HTR-8/SVneo (cell line): ENCODE data around the gene HNRNPH3.

Experiments used
- DNase-seq: peaks from one replicate; pipeline ENCODE4 v3.0.0; 2011; ENCODE audit warnings: low spot score, mixed read lengths; ENCODE audit not compliant: insufficient read length
- FAIRE-seq: peaks from 2 replicates; lab custom pipeline; 2011; peaks lifted over from hg19 to GRCh38; lab: Jason Lieb, UNC

Gene HNRNPH3

DNA sequence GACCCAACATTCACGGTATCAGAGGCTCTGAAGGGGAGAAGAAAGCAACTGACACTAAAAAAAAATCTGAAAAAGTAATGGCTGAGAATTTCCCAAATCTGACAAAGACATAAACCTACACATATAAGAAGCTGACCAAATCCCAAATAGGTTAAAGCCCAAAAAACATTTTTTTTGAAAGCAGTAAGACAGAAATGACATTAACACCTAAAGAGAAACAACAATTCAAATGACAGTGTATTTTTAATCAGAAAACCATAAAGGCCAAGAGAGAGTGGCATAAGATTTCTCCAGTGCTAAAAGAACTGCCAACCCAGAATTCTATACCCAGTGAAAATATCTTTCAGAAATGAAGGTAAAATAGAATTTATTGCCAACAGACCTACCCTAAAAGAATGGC lies 39.7 kb downstream of the HNRNPH3 start:
- FAIRE-seq, result no peak
- no peak for DNase-seq

DNA sequence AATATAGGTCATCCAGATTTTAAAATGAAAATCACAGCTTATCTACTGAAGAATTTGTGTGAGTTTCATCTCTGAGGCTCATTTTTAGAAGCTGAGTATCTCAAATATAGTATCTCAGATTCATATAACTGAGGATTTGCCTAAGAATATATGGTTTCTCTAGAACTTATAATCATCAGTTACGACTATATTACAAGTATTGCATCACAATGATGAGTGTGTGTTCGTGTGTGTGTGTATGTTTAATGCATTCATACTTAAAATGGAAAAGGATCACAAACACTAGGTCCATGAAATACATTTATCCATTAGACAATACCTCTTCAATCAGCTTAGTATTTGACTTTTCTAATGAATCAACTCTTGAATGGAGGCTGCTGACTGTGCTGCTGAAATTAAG lies 53.9 kb downstream of the HNRNPH3 start:
- DNase-seq (no peak), FAIRE-seq (no peak)
